Activated effector memory CD4-positive, alpha-beta T cell treated with anti-CD3 and anti-CD28 coated beads, Interleukin-2, amount 50 U/mL, for 16 hours (primary cell): Measurements from ENCODE around the gene PYURF.
A peak's percentile ranks its signal among the peaks of the same experiment; 100 is the strongest.

Experiments used
- DNase-seq: peaks from one replicate; pipeline ENCODE4 v3.0.0-alpha.2; 2020

Gene PYURF

GRCh38 chr4:88523325-88524129 is at the start of gene PYURF:
TSS of gene PYURF (minus strand) at chr4:88523776. CDS start at chr4:88523700, 76 bp downstream.
- DNase-seq: peak; percentile 92

GRCh38 chr4:88570001-88570400 is 46.4 kb upstream of the PYURF start:
- no peak for DNase-seq

GRCh38 chr4:88567591-88567990 is 44.0 kb upstream of the PYURF start:
- DNase-seq: no peak

GRCh38 chr4:88549815-88550214 is 26.2 kb upstream of the PYURF start:
- DNase-seq: no peak

- DNase-seq: peak; percentile 90
Measured at GRCh38 chr4:88539322-88540068, 15.9 kb upstream of the PYURF start.

GRCh38 chr4:88537709-88538108 is 14.1 kb upstream of the PYURF start:
- DNase-seq: no peak

GRCh38 chr4:88535090-88535755 is 11.6 kb upstream of the PYURF start:
- no peak for DNase-seq

GRCh38 chr4:88533937-88534750 is 10.6 kb upstream of the PYURF start:
- no peak for DNase-seq

- no peak for DNase-seq
Measured at GRCh38 chr4:88533088-88533790, 9.7 kb upstream of the PYURF start.

GRCh38 chr4:88531549-88531948 is 8.0 kb upstream of the PYURF start:
- no peak for DNase-seq

- DNase-seq: no peak
Measured at GRCh38 chr4:88528861-88529260, 5.3 kb upstream of the PYURF start.

- DNase-seq: no peak
Measured at GRCh38 chr4:88527787-88528186, 4.2 kb upstream of the PYURF start.

GRCh38 chr4:88526221-88526815 is 2.7 kb upstream of the PYURF start:
- no peak for DNase-seq

- DNase-seq: no peak
Measured at GRCh38 chr4:88524171-88524570, 595 bp upstream of the PYURF start.

GRCh38 chr4:88522702-88523324 is 763 bp downstream of the PYURF start:
- peak; percentile 74 for DNase-seq

- DNase-seq: no peak
Measured at GRCh38 chr4:88518911-88519310, 4.7 kb downstream of the PYURF start.

GRCh38 chr4:88517825-88518224 is 5.8 kb downstream of the PYURF start:
- DNase-seq: no peak

GRCh38 chr4:88516746-88517145 is 6.8 kb downstream of the PYURF start:
- no peak for DNase-seq

GRCh38 chr4:88514557-88515511 is 8.7 kb downstream of the PYURF start:
- no peak for DNase-seq

- DNase-seq: no peak
Measured at GRCh38 chr4:88511236-88511635, 12.3 kb downstream of the PYURF start.
